DMS53 treated with DMSO at 0.1 percent for 48 hours (cell line): ENCODE measurements around the gene ABHD8.
"Not testable (repeated sequence)": the region's sequence is repeated elsewhere in the genome, so short reads cannot be mapped to it uniquely, and the experiment has no call there.

Experiments
- DNase-seq: peaks from one replicate; lab custom pipeline; 2025; ENCODE audit not compliant: unreplicated experiment; lab: John Stamatoyannopoulos, UW

ABHD8 gene

GRCh38 chr19:17300992-17301619, 2.1 kb downstream of the ABHD8 start:
- no peak for DNase-seq

GRCh38 chr19:17296976-17297375, 6.2 kb downstream of the ABHD8 start:
- no peak for DNase-seq

- peak; percentile 71 for DNase-seq
These were observed 7.0 kb downstream of the ABHD8 start for GRCh38 chr19:17296273-17296672.

- not testable (repeated sequence) for DNase-seq
These were observed 7.7 kb downstream of the ABHD8 start for GRCh38 chr19:17295551-17295950.

- no peak for DNase-seq
These were observed 9.0 kb downstream of the ABHD8 start for GRCh38 chr19:17294051-17294891.

GRCh38 chr19:17293605-17294004, 9.6 kb downstream of the ABHD8 start:
- no peak for DNase-seq

GRCh38 chr19:17292301-17293074, 10.7 kb downstream of the ABHD8 start:
- DNase-seq = peak; percentile 63

GRCh38 chr19:17289489-17289888, 13.7 kb downstream of the ABHD8 start:
- no peak for DNase-seq

- DNase-seq = no peak
These were observed 16.5 kb downstream of the ABHD8 start for GRCh38 chr19:17286752-17287151.

GRCh38 chr19:17286263-17286662, 17.0 kb downstream of the ABHD8 start:
- no peak for DNase-seq

GRCh38 chr19:17285415-17286135, 17.6 kb downstream of the ABHD8 start:
- no peak for DNase-seq

- DNase-seq = no peak
These were observed 19.7 kb downstream of the ABHD8 start for GRCh38 chr19:17283504-17283996.

- peak; percentile 77 for DNase-seq
These were observed 20.6 kb downstream of the ABHD8 start for GRCh38 chr19:17282488-17283125.

- DNase-seq = no peak
These were observed 21.6 kb downstream of the ABHD8 start, which contains the start of gene ANKLE1 for GRCh38 chr19:17281391-17282304. Gene ANKLE1, plus strand, starts transcription at chr19:17281901. Its CDS starts 20 bp downstream, at chr19:17281921.

GRCh38 chr19:17279436-17279835, 23.8 kb downstream of the ABHD8 start:
- no peak for DNase-seq

GRCh38 chr19:17275441-17276175, 27.6 kb downstream of the ABHD8 start:
- no peak for DNase-seq

GRCh38 chr19:17274892-17275291, 28.3 kb downstream of the ABHD8 start:
- not testable (repeated sequence) for DNase-seq

- DNase-seq = no peak
These were observed 34.5 kb downstream of the ABHD8 start for GRCh38 chr19:17268754-17269153.
